ENCODE data around the gene SRSF10. TPM values are rescaled to one million over a fixed set of nuclear protein-coding genes. Genes with fewer than 3 reads are reported as not detected.

SRSF10 gene
- total RNA-seq, 1 experiment from 2014 or later: 142 TPM

DNA sequence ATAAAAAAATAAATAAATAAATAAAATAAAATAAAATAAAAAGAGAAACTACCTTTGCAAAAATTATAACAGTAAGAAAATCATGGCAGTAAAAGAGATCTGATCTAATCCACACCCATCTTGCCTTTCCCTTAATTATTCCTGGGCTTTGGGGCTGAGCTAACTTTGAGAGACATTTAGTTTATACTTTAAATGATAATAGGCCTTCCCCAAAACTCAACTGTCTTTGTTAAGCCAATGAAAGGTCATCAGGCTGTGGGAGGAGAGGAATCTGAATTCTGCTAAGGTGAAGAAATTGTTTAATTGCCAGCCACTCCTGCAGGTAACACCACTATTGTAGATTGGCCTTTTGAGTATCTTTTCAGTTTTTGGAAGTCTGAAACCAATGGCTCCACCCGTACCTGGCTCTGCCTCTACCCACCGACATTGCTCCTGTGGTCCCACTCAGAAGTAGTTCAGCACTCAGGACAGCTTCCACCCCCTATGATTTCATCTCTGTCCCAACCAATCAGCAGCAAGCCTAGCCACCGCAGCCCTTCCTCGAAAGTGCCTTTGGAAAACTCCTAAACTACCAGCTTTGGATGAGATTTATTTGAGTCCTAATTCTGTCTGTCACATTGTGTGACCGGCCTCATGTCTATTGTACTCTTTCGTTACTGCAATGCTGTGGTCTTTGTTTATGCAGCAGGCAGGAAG is 43.5 kb downstream of the SRSF10 start:
- intact Hi-C loops (cut with micrococcal nuclease): no loop called here

DNA sequence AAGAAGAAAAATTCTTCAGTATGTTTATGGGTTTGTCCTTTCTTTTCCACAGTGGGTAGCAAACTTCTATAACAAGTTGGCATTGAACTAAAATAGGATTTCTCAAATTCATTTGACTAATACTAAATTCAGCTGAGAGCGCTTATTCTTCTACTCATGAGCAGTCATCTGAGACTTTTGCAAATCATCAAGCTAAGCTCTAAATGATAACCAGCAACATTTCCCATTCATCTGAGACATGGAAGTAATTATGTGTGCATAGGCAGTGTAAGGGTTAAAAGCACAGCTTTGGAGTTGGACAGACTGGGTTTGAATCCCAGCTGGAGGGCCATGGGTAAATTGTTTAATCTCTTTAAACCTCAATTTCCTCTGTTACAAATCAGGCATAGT is 48.6 kb downstream of the SRSF10 start:
- no TSS peak for BruUV-seq (replicated peaks)
- Histone ChIP-seq H3K36me3 (ENCODE audit: control insufficient read depth in 1 of 2, insufficient read depth in 2 of 2, low read length in 2 of 2) (no peaks in the 10 kb centered on the region), H3K79me2 (ENCODE audit: insufficient read depth, low read length) (no peaks in the 10 kb centered on the region), H4K20me1 (ENCODE audit: insufficient read depth) (no peaks in the 10 kb centered on the region), H3K9me2 (ENCODE audit: insufficient read depth) (no peaks in the 10 kb centered on the region), H3K27me3 (ENCODE audit: insufficient read depth, low read length) (no peaks in the 10 kb centered on the region), H3K9me3 (ENCODE audit: control insufficient read depth in 1 of 2, insufficient read depth in 1 of 2, low read depth in 1 of 2, low read length in 2 of 2) (no peaks in the 10 kb centered on the region), H3K4me2 (ENCODE audit: low read length) (no peak overlapping the region), H3K4me3 (replicated peaks in 1 of 2; ENCODE audit: low read depth in 1 of 2, low read length in 2 of 2) (no peak overlapping the region), H2AFZ (ENCODE audit: low read depth, low read length, poor library complexity, severe bottlenecking) (no peak overlapping the region), H3K9ac (ENCODE audit: low read length) (no peak overlapping the region), H3K4me1 (ENCODE audit: control insufficient read depth in 1 of 2, insufficient read depth in 2 of 2, low read length in 2 of 2) (no peaks in the 10 kb centered on the region), H3K27ac (ENCODE audit: low read depth, low read length) (no peak overlapping the region)
- TF ChIP-seq POLR2AphosphoS5 (IDR thresholded peaks at IDR 0.05; ENCODE audit: low read depth, low read length): no peak
- ChIA-PET CTCF (no interaction called here), RAD21 (ENCODE audit: low non-redundant PET in 1 of 2, low total read pairs in 2 of 2, uncharacterized antibody in 2 of 2, unreplicated experiment in 2 of 2) (interaction anchor here in 1 of 2 experiments (0.6 kb wide), 1 partner anchor 159 kb away, joined by 3 read pairs; no protein-coding TSS in a partner anchor), POLR2A (no interaction called here)
- intact Hi-C loops (cut with micrococcal nuclease): no loop called here
- ATAC-seq (no peak), DNase-seq (ENCODE audit: low read depth, low spot score) (no peak)

More for the DNA sequence above, 43.5 kb downstream of the SRSF10 start:
- H3K4me2 ChIP-seq (ENCODE audit: low read length): no peak overlapping the region
- DNase-seq (ENCODE audit: low read depth, low spot score): no peak
- RAD21 ChIA-PET (ENCODE audit: low non-redundant PET in 1 of 2, low total read pairs in 2 of 2, uncharacterized antibody in 2 of 2, unreplicated experiment in 2 of 2): no interaction called here
- no TSS peak for BruUV-seq (replicated peaks)
- H2AFZ ChIP-seq (ENCODE audit: low read depth, low read length, poor library complexity, severe bottlenecking): no peak overlapping the region
- CTCF ChIA-PET: no interaction called here
- no peaks in the 10 kb centered on the region for H3K27me3 ChIP-seq (ENCODE audit: insufficient read depth, low read length)
- POLR2A ChIA-PET: interaction anchor here (1.0 kb wide), 1 partner anchor 16 kb away, joined by 3 read pairs; no protein-coding TSS in a partner anchor
- H3K36me3 ChIP-seq (ENCODE audit: control insufficient read depth in 1 of 2, insufficient read depth in 2 of 2, low read length in 2 of 2): no peaks in the 10 kb centered on the region
- no peaks in the 10 kb centered on the region for H3K9me2 ChIP-seq (ENCODE audit: insufficient read depth)
- no peaks in the 10 kb centered on the region for H3K79me2 ChIP-seq (ENCODE audit: insufficient read depth, low read length)
- H3K9me3 ChIP-seq (ENCODE audit: control insufficient read depth in 1 of 2, insufficient read depth in 1 of 2, low read depth in 1 of 2, low read length in 2 of 2): no peaks in the 10 kb centered on the region
- H3K9ac ChIP-seq (ENCODE audit: low read length): no peak overlapping the region
- ATAC-seq: no peak
- H4K20me1 ChIP-seq (ENCODE audit: insufficient read depth): no peaks in the 10 kb centered on the region
- no peak overlapping the region for H3K4me3 ChIP-seq (replicated peaks in 1 of 2; ENCODE audit: low read depth in 1 of 2, low read length in 2 of 2)
- no peak for TF ChIP-seq SRF (IDR thresholded peaks at IDR 0.05; ENCODE audit: low read depth)
- TF ChIP-seq, protein P1, sequence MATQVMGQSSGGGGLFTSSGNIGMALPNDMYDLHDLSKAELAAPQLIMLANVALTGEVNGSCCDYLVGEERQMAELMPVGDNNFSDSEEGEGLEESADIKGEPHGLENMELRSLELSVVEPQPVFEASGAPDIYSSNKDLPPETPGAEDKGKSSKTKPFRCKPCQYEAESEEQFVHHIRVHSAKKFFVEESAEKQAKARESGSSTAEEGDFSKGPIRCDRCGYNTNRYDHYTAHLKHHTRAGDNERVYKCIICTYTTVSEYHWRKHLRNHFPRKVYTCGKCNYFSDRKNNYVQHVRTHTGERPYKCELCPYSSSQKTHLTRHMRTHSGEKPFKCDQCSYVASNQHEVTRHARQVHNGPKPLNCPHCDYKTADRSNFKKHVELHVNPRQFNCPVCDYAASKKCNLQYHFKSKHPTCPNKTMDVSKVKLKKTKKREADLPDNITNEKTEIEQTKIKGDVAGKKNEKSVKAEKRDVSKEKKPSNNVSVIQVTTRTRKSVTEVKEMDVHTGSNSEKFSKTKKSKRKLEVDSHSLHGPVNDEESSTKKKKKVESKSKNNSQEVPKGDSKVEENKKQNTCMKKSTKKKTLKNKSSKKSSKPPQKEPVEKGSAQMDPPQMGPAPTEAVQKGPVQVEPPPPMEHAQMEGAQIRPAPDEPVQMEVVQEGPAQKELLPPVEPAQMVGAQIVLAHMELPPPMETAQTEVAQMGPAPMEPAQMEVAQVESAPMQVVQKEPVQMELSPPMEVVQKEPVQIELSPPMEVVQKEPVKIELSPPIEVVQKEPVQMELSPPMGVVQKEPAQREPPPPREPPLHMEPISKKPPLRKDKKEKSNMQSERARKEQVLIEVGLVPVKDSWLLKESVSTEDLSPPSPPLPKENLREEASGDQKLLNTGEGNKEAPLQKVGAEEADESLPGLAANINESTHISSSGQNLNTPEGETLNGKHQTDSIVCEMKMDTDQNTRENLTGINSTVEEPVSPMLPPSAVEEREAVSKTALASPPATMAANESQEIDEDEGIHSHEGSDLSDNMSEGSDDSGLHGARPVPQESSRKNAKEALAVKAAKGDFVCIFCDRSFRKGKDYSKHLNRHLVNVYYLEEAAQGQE (IDR thresholded peaks at IDR 0.05; ENCODE audit: low read depth): peak; percentile 24
- H3K4me1 ChIP-seq (ENCODE audit: control insufficient read depth in 1 of 2, insufficient read depth in 2 of 2, low read length in 2 of 2): no peaks in the 10 kb centered on the region
- no peak overlapping the region for H3K27ac ChIP-seq (ENCODE audit: low read depth, low read length)
